MCF 10A (cell line): ENCODE data around the gene ASCC3. TPM values are rescaled to one million over a fixed set of nuclear protein-coding genes. Genes with fewer than 3 reads are reported as not detected.

Experiments used
- BruUV-seq: library from RNA; stranded (reverse); fragments of 400-500 nt; replicated peaks from 2 replicates; lab custom pipeline; 2021; lab: Mats Ljungman, UMichigan
- CTCF ChIA-PET: fragments of 300-600 bp; sonication (Branson Sonifier 250); formaldehyde crosslinking; extraction: SDS; loops from one replicate; lab custom pipeline; 2021; ENCODE audit warnings: antibody characterized with exemption, inconsistent platforms; lab: Yijun Ruan, JAX
- POLR2A ChIA-PET: fragments of 300-600, 350-650 bp; sonication (Branson Sonifier 250); formaldehyde crosslinking; extraction: SDS; loops from one replicate; lab custom pipeline; 2020; ENCODE audit warnings: antibody characterized with exemption, inconsistent platforms; lab: Yijun Ruan, JAX
- DNase-seq: peaks from one replicate; pipeline ENCODE4 v3.0.0-alpha.2; 2018; ENCODE audit not compliant: unreplicated experiment
- H3K27ac Mint-ChIP-seq: one replicate; pipeline ENCODE4 v1.8.0; 2022; ENCODE audit warnings: mild to moderate bottlenecking, low read depth, mixed read lengths; ENCODE audit not compliant: unreplicated experiment
- H3K27me3 Mint-ChIP-seq: one replicate; pipeline ENCODE4 v1.8.0; 2022; ENCODE audit warnings: mixed read lengths; ENCODE audit not compliant: insufficient read depth, unreplicated experiment
- H3K36me3 Mint-ChIP-seq: one replicate; pipeline ENCODE4 v1.8.0; 2022; ENCODE audit warnings: mild to moderate bottlenecking, moderate library complexity, mixed read lengths; ENCODE audit not compliant: insufficient read depth, unreplicated experiment
- H3K4me1 Mint-ChIP-seq: one replicate; pipeline ENCODE4 v1.8.0; 2022; ENCODE audit warnings: mixed read lengths; ENCODE audit not compliant: insufficient read depth, unreplicated experiment
- H3K4me3 Mint-ChIP-seq: one replicate; pipeline ENCODE4 v1.8.0; 2022; ENCODE audit warnings: mild to moderate bottlenecking, moderate library complexity, mixed read lengths; ENCODE audit not compliant: unreplicated experiment
- H3K9me3 Mint-ChIP-seq: one replicate; pipeline ENCODE4 v1.8.0; 2022; ENCODE audit warnings: mixed read lengths; ENCODE audit not compliant: unreplicated experiment
- CTCF ChIP-seq: fragments of 200-600 bp; IDR thresholded peaks from one replicate; pipeline ENCODE4 v1.8.0; 2022; ENCODE audit warnings: antibody characterized with exemption, mild to moderate bottlenecking; ENCODE audit not compliant: unreplicated experiment
- intact Hi-C: fragments of 100-400 bp; cut with micrococcal nuclease; formaldehyde crosslinking; loops from 2 replicates; pipeline ENCODE4 v1.14.1; 2022
- total RNA-seq: library from RNA; stranded (reverse); gene quantifications from 2 replicates; pipeline ENCODE4 v1.2.3, GENCODE V29; 2022

ASCC3 gene
- total RNA-seq, 1 experiment from 2014 or later: 85.0 TPM

GRCh38 chr6:100695445-100695844, 185.7 kb downstream of the ASCC3 start:
- Mint-ChIP-seq H3K9me3 (peaks cover 10% of the 10 kb centered on the region), H3K36me3 (peaks cover 16% of the 10 kb centered on the region), H3K4me3 (no peak overlapping the region), H3K4me1 (no peaks in the 10 kb centered on the region), H3K27me3 (no peaks in the 10 kb centered on the region), H3K27ac (no peak overlapping the region)
- ChIA-PET POLR2A (no interaction called here), CTCF (interaction anchor here (1.3 kb wide), 1 partner anchor 31 kb away, joined by 5 read pairs; no protein-coding TSS in a partner anchor)
- intact Hi-C loops: no loop called here
- no peak for DNase-seq
- BruUV-seq: no TSS peak
- TF ChIP-seq CTCF: no peak

- intact Hi-C loops: no loop called here
- BruUV-seq: no TSS peak
- peaks cover 6% of the 10 kb centered on the region for H3K36me3 Mint-ChIP-seq
Measured at GRCh38 chr6:100693249-100693927, 187.7 kb downstream of the ASCC3 start.

GRCh38 chr6:100691972-100692371, 189.2 kb downstream of the ASCC3 start:
- CTCF ChIA-PET: no interaction called here
- Mint-ChIP-seq H3K27me3 (no peaks in the 10 kb centered on the region), H3K36me3 (peaks cover 13% of the 10 kb centered on the region), H3K9me3 (no peaks in the 10 kb centered on the region), H3K27ac (no peak overlapping the region), H3K4me3 (no peak overlapping the region), H3K4me1 (no peaks in the 10 kb centered on the region)
- no peak for DNase-seq
- no peak for TF ChIP-seq CTCF
- intact Hi-C loops: no loop called here
- BruUV-seq: no TSS peak
- POLR2A ChIA-PET: interaction anchor here (0.7 kb wide), 1 partner anchor 537 kb away, joined by 3 read pairs; no protein-coding TSS in a partner anchor

More at GRCh38 chr6:100693249-100693927, 187.7 kb downstream of the ASCC3 start:
- POLR2A ChIA-PET: no interaction called here
- Mint-ChIP-seq H3K9me3 (no peaks in the 10 kb centered on the region), H3K27me3 (no peaks in the 10 kb centered on the region), H3K4me3 (no peak overlapping the region), H3K27ac (no peak overlapping the region), H3K4me1 (no peaks in the 10 kb centered on the region)
- CTCF ChIA-PET: interaction anchor here (0.7 kb wide), 1 partner anchor 648 kb away, joined by 3 read pairs; no protein-coding TSS in a partner anchor
- DNase-seq: no peak
- no peak for TF ChIP-seq CTCF

GRCh38 chr6:100686216-100686615, 194.9 kb downstream of the ASCC3 start:
- TF ChIP-seq CTCF: no peak
- POLR2A ChIA-PET: no interaction called here
- CTCF ChIA-PET: interaction anchor here (0.9 kb wide), 1 partner anchor 15 kb away, joined by 3 read pairs; no protein-coding TSS in a partner anchor
- H3K4me1 Mint-ChIP-seq: no peaks in the 10 kb centered on the region
- no peaks in the 10 kb centered on the region for H3K27me3 Mint-ChIP-seq
- no peak for DNase-seq
- BruUV-seq: no TSS peak
- H3K9me3 Mint-ChIP-seq: no peaks in the 10 kb centered on the region
- no peak overlapping the region for H3K4me3 Mint-ChIP-seq
- H3K27ac Mint-ChIP-seq: no peak overlapping the region
- peaks cover 29% of the 10 kb centered on the region for H3K36me3 Mint-ChIP-seq
- intact Hi-C loops: no loop called here
